GM21381 (cell line): Measurements from ENCODE around the gene RBM19.
A peak's percentile ranks its signal among the peaks of the same experiment; 100 is the strongest.

Source experiments
- ATAC-seq: cut with Tn5 transposase; IDR thresholded peaks from one replicate; pipeline ENCODE4 v1.9.1; 2021; ENCODE audit warnings: mild to moderate bottlenecking, moderate library complexity; ENCODE audit not compliant: unreplicated experiment

RBM19 gene

GRCh38 chr12:113990250-113991223 is 24.4 kb upstream of the RBM19 start:
- no peak for ATAC-seq

DNA sequence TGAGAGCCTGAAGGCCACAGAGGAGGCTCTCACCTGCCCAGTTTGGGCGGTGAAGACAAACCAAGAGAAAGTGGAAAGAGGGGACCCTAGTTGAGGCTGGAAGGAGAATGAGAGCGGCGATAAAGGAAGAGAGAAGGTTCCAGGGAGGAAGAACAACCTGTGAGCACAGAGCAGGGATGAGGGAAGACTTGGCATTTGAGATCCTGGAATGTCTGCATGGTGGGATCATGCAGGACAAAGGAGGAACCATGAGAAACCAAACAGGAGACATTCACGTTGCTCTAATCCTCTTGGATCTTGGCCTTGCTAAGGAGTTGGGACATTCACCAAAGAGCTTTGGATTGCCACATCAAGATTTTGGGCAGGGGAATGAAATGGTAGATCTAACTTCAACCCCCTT is 22.9 kb upstream of the RBM19 start:
- no peak for ATAC-seq

GRCh38 chr12:113988064-113988451 is 21.9 kb upstream of the RBM19 start:
- ATAC-seq: no peak

DNA sequence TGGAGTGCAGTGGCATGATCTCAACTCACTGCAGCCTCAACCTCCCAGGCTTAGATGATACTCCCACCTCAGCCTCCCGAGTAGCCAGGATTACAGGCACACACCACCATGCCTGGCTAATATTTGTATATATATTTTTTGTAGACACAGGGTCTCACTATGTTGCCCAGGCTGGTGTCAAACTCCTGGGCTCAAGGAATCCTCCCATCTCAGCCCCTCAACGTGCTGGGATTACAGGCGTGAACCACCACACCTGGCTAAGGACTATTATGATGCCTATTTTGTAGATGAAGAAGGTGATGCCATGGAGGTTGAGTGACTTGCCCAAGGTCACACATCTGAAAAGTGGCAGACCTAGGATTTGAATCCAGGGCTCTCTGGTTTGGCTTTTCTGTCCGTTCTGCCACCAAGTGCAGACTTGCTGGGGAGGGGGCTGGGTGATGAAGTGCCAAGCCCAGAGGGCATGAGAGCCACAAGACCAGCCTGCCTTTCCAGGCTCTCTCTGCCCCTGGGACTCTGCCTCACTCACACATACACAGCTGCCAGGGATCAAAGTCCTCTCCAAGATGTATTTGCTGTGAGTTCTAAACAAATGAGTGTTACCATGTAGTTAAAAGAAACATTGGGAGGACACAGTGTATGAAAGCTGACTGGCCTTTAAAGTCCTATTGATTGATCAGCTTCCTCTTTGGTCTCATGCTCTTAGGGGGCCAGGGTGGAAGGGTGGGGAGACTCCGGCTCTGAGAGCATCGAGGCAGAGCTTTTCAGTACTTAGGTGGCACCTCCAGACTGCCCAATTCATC is 21.3 kb upstream of the RBM19 start:
- ATAC-seq: no peak

- no peak for ATAC-seq
Measured at GRCh38 chr12:113984464-113984863, 18.3 kb upstream of the RBM19 start.

- ATAC-seq: no peak
Measured at GRCh38 chr12:113983777-113984448, 17.8 kb upstream of the RBM19 start.

GRCh38 chr12:113983265-113983664 is 17.1 kb upstream of the RBM19 start:
- ATAC-seq: no peak

DNA sequence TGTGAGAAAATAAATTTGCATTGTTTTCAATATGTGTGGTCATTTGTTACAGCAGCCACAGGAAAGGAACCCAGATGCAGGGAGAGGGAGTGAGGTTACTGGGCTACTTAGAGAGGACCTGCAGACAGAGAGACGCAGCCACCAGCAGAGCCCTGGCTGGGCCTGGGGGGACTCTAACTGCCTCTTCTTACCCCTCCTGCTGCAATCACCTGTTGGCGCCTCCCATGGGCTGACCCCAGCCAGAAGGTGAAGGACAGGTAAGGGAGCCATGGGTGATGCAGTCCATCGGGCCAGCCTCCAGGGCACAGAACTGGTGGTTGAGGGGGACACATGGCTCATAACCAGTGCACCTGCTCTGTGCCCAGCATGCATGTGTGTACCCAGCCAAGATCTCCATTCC is 15.8 kb upstream of the RBM19 start:
- ATAC-seq: no peak

GRCh38 chr12:113980537-113981337 is 14.6 kb upstream of the RBM19 start:
- no peak for ATAC-seq

DNA sequence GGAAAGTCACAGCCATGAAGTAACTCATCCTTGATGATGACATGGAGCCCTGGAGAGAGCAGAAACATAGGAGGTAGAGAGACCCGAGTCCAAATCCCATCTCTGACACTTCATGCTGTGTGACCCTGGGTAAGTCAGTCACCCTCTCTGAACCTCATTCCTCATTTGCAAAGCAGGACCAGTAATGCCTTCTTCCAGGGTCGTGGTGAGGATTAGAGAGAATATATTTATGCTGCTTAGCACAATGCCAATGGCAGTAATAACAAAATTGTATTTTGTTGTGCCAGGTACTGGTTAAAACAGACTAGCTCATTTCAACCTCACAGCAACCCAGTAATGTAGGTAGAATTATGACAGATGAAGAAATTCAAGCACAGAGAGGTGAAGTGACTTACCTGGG is 13.9 kb upstream of the RBM19 start:
- no peak for ATAC-seq

- ATAC-seq: no peak
Measured at GRCh38 chr12:113978080-113978479, 12.0 kb upstream of the RBM19 start.

- no peak for ATAC-seq
Measured at GRCh38 chr12:113974006-113974405, 7.9 kb upstream of the RBM19 start.

DNA sequence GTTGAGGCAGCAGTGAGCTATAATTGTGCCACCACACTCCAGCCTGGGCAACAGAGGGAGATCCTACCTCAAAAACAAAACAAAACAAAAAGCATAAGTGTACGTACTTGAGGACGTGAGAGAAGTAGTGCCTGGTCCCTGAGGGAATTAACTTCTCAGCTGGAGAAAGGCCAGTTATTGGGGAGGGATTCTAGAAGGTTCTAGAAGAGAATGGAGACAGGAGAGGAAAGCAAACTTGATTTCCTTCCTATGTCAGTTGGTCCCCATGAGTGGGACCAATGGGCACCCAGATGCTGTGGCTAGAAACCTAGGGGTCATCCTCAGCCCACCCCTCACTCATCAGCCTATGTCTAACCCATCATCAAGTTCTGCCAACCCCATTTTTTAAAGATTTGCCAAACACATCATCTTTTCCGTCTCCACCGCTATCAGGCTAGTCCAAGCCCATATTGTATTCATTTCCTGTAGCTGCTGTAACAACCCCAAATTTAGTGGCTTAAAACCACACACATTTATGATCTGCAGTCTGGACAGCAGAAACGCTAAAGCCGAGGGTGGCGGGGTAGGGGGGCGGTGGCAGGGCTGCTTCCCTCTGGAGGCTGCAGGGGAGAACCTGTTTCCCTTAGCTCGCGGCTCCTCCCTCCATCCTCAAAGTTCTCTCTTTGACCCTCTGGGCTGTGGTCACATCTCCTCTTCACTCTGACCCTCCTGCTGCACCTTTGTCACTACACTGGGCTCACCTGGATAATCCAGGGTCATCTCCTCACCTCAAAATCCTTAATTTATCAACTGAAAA is 7.2 kb upstream of the RBM19 start:
- ATAC-seq: no peak

DNA sequence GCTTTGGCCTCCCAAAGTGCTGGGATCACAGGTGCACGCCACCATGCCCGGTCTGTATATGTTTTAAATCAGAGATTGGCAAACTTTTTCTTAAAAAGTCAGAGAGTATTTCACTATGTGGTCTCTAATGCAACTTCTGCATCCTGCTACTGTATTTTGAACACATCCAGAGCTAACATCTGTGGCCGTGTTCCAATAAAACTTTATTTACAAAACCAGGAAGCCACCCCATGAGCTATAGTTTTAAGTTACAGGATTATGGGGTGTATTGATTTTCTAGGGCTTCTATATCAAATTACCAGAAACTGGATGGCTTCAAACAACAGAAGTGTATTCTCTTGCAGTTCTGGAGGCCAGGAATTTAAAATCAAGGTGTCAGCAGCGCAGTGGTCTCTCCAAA is 5.3 kb upstream of the RBM19 start:
- ATAC-seq: no peak

DNA sequence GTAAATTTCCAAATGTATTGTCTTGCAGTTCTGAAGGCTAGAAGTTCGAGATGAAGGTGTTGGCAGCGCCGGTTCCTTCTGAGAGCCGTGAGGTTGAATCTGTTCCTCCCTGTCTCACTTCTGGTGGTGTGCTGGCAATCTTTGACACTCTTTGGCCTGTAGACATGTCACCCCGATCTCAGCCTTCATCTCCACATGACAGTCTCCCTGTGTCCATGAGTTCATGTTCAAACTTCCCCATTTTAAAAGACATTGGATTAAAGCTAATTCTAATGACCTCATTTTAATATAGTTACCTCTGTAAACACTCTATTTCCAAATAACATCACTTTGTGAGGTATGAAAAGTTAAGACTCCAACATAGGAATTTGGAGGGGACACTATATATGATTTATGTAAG is 4.1 kb upstream of the RBM19 start:
- no peak for ATAC-seq

DNA sequence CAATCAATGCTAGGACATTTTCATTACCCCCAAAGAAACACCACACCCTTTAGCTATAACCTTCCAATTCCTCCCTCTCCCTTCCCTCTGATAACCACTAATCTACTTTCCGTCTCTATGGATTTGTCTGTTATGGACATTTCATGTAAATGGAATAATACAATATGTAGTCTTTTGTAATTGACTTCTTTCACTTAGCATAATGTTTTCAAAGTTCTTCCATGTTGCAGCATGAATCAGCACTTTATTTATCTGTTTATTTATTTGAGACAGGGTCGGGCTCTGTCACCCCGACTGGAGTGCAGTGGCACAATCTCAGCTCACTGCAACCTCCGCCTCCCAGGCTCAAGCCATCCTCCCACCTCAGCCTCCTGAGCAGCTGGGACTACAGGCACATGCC is 1.2 kb upstream of the RBM19 start:
- ATAC-seq: no peak

- no peak for ATAC-seq
Measured at GRCh38 chr12:113962733-113963132, 3.4 kb downstream of the RBM19 start.

DNA sequence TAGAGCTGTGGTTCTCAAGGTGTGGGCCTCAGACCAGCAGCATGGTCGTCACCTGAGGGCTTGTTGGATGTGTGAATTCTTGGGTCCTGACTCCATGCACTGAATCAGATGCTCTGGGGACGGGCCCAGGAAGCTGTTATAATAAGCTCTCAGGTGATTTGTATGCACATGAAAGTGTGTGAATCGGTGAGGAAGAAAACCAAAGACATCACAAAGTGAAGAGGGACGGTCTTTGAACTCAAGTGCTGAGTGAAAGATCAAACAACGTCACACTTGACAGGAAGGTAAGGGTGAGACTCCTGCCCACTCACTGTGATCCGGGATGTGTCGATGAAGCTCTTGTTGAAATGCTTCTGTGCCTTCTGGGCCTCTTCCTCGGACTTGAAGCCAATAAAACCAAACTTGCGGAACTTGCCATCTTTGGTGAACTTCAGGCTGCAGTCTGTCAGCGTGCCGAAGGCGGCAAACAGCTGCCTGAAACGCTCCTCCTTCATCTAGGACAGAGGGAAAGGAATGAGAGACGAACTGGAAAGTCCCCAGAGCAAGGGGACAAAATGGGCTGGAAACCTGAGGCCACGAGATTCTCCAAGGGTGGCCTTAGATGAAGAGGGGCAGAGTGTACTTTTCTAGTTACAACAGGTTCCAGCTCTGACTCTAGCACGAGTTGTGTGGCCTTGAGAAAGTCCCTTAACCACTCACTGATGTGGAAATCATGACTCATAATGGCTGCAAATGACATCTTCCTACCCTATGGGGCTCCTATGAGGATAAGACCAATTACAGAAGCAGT is 4.0 kb downstream of the RBM19 start:
- ATAC-seq: peak; percentile 30

GRCh38 chr12:113960030-113960429 is 6.1 kb downstream of the RBM19 start:
- ATAC-seq: no peak
